K562 (cell line): ENCODE data around the gene MYH11.

ENCODE experiments used
- RBM39 ChIP-seq: fragments of 200-400 bp; formaldehyde crosslinking; optimal IDR thresholded peaks from 2 replicates; pipeline ENCODE3; 2018; ENCODE audit warnings: low read depth, low read length
- RCOR1 ChIP-seq, 2 experiments: IDR thresholded peaks; 2 replicates each; pipeline ENCODE4 v1.6.1; 2012; ENCODE audit warnings: low read depth in 2 of 2, low read length in 2 of 2, borderline replicate concordance in 1 of 2, improper control_type of control experiment in 1 of 2

DNA sequence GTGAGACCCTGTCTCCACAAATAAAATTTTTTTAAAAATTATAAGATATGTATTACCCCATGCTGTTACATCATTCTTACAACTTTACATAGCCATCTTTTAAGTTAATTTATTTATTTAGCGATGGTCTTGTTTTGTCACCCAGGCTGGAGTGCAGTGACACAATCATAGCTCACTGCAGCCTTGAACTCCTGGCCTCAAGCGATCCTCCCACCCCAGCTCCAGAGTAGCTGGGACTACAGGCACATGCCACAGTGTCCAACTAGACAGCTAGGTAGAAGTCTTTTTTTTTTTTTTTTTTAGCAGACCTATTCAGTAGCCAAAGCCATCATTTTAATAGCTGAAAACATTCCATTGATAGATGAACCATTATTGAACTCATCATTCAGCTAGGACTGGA lies 114.1 kb downstream of the MYH11 start:
- TF ChIP-seq RCOR1 (IDR thresholded peaks at IDR 0.05; ENCODE audit: borderline replicate concordance in 1 of 2, low read depth in 2 of 2, low read length in 2 of 2) (no peak), RBM39 (no peak)
